Measurements from ENCODE around the gene U2AF1L4.

U2AF1L4 gene

GRCh38 chr19:35789978-35790944, 45.0 kb upstream of the U2AF1L4 start:
- peaks cover 3% of the 10 kb centered on the region for H4K20me1 ChIP-seq (ENCODE audit: insufficient read depth, low read length, poor library complexity, severe bottlenecking)
- no peaks in the 10 kb centered on the region for H3K9me3 ChIP-seq (ENCODE audit: insufficient read depth, low read depth, low read length)
- H3K27me3 ChIP-seq (ENCODE audit: insufficient read depth, low read length, poor library complexity, severe bottlenecking), result no peaks in the 10 kb centered on the region
- H3K4me2 ChIP-seq (ENCODE audit: low read depth, low read length, poor library complexity, severe bottlenecking), result no peak overlapping the region
- no peak overlapping the region for H2AFZ ChIP-seq (ENCODE audit: low read length)
- H3K9ac ChIP-seq (ENCODE audit: low read depth, low read length, poor library complexity, severe bottlenecking), result no peak overlapping the region
- H3K36me3 ChIP-seq (ENCODE audit: insufficient read depth, low read length), result no peaks in the 10 kb centered on the region; the same call in 1 of the 2 replicates
- no peaks in the 10 kb centered on the region for H3K79me2 ChIP-seq (ENCODE audit: insufficient read depth, low read length)
- no peaks in the 10 kb centered on the region for H3K9me2 ChIP-seq (replicated peaks; ENCODE audit: low read depth, low read length)
- H3F3A ChIP-seq (ENCODE audit: low read depth), result no peaks in the 10 kb centered on the region
- H3K4me3 ChIP-seq (ENCODE audit: low read length, poor library complexity, severe bottlenecking), result no peak overlapping the region
- no peak for TF ChIP-seq EZH2phosphoT487 (IDR thresholded peaks at IDR 0.05; ENCODE audit: borderline replicate concordance)
- TF ChIP-seq CTCF (conservative IDR thresholded peaks at IDR 0.05; ENCODE audit: low read length), result no peak
- no peaks in the 10 kb centered on the region for H3K4me1 ChIP-seq (ENCODE audit: insufficient read depth, low read length, poor library complexity, severe bottlenecking)

GRCh38 chr19:35789195-35789977, 44.2 kb upstream of the U2AF1L4 start:
- Histone ChIP-seq H3K36me3 (ENCODE audit: insufficient read depth, low read length) (no peaks in the 10 kb centered on the region; the same call in 1 of the 2 replicates), H3K9me3 (ENCODE audit: insufficient read depth, low read depth, low read length) (no peaks in the 10 kb centered on the region), H4K20me1 (ENCODE audit: insufficient read depth, low read length, poor library complexity, severe bottlenecking) (peaks cover 3% of the 10 kb centered on the region), H3K9ac (ENCODE audit: low read depth, low read length, poor library complexity, severe bottlenecking) (no peak overlapping the region), H3K4me1 (ENCODE audit: insufficient read depth, low read length, poor library complexity, severe bottlenecking) (no peaks in the 10 kb centered on the region), H3K9me2 (replicated peaks; ENCODE audit: low read depth, low read length) (no peaks in the 10 kb centered on the region), H3K79me2 (ENCODE audit: insufficient read depth, low read length) (no peaks in the 10 kb centered on the region), H2AFZ (ENCODE audit: low read length) (no peak overlapping the region), H3K4me2 (ENCODE audit: low read depth, low read length, poor library complexity, severe bottlenecking) (no peak overlapping the region), H3K27me3 (ENCODE audit: insufficient read depth, low read length, poor library complexity, severe bottlenecking) (no peaks in the 10 kb centered on the region), H3F3A (ENCODE audit: low read depth) (no peaks in the 10 kb centered on the region), H3K4me3 (ENCODE audit: low read length, poor library complexity, severe bottlenecking) (no peak overlapping the region)
- TF ChIP-seq CTCF (conservative IDR thresholded peaks at IDR 0.05; ENCODE audit: low read length) (no peak), EZH2phosphoT487 (IDR thresholded peaks at IDR 0.05; ENCODE audit: borderline replicate concordance) (no peak)

- Histone ChIP-seq H3K9me3 (ENCODE audit: insufficient read depth, low read depth, low read length) (no peaks in the 10 kb centered on the region), H3K4me3 (ENCODE audit: low read length, poor library complexity, severe bottlenecking) (no peak overlapping the region), H3K36me3 (ENCODE audit: insufficient read depth, low read length) (no peaks in the 10 kb centered on the region; the same call in 1 of the 2 replicates), H3K9ac (ENCODE audit: low read depth, low read length, poor library complexity, severe bottlenecking) (no peak overlapping the region), H2AFZ (ENCODE audit: low read length) (no peak overlapping the region), H3K9me2 (replicated peaks; ENCODE audit: low read depth, low read length) (no peaks in the 10 kb centered on the region), H4K20me1 (ENCODE audit: insufficient read depth, low read length, poor library complexity, severe bottlenecking) (peaks cover 3% of the 10 kb centered on the region), H3K4me2 (ENCODE audit: low read depth, low read length, poor library complexity, severe bottlenecking) (no peak overlapping the region), H3K79me2 (ENCODE audit: insufficient read depth, low read length) (no peaks in the 10 kb centered on the region), H3K4me1 (ENCODE audit: insufficient read depth, low read length, poor library complexity, severe bottlenecking) (no peaks in the 10 kb centered on the region), H3F3A (ENCODE audit: low read depth) (no peaks in the 10 kb centered on the region), H3K27me3 (ENCODE audit: insufficient read depth, low read length, poor library complexity, severe bottlenecking) (no peaks in the 10 kb centered on the region)
- no peak for TF ChIP-seq EZH2phosphoT487 (IDR thresholded peaks at IDR 0.05; ENCODE audit: borderline replicate concordance)
- TF ChIP-seq CTCF (conservative IDR thresholded peaks at IDR 0.05; ENCODE audit: low read length), result no peak
These were observed 43.2 kb upstream of the U2AF1L4 start for GRCh38 chr19:35788205-35788960.

All from Loucy (cell line).